Sigmoid colon (tissue), 7 donors: ENCODE data around the gene VEPH1. TPM values are rescaled to one million over a fixed set of nuclear protein-coding genes. Genes with fewer than 3 reads are reported as not detected.

Experiments used
- DNase-seq: peaks from one replicate; pipeline ENCODE4 v3.0.0-alpha.2; 2019
- H3K27ac ChIP-seq, 4 donors: fragments of 200-600 bp; sonication (generic); one replicate each; pipeline ENCODE4 v1.5.1; 2016 to 2019; ENCODE audit warnings: mild to moderate bottlenecking in 1 of 4
- H3K27me3 ChIP-seq, 3 donors: fragments of 200-600 bp; sonication (generic); one replicate each; pipeline ENCODE4 v1.5.1; 2019; ENCODE audit warnings: mild to moderate bottlenecking in 1 of 3
- H3K36me3 ChIP-seq, 4 donors: fragments of 200-600 bp; sonication (generic); one replicate each; pipeline ENCODE4 v1.5.1; 2016 to 2019
- H3K4me1 ChIP-seq, 4 donors: fragments of 200-600 bp; sonication (generic); one replicate each; pipeline ENCODE4 v1.5.1; 2017 to 2019
- H3K4me3 ChIP-seq, 4 donors: fragments of 200-600 bp; sonication (generic); one replicate each; pipeline ENCODE4 v1.5.1; 2017 to 2019; ENCODE audit warnings: mild to moderate bottlenecking in 2 of 4, moderate library complexity in 1 of 4
- H3K9me3 ChIP-seq, 4 donors: fragments of 200-600 bp in 3 of 4; sonication (generic) in 3 of 4; one replicate each; pipeline versions ENCODE4 v1.5.1 to v1.6.1; 2013 to 2019
- EP300 ChIP-seq, 4 donors: sonication (generic); formaldehyde crosslinking; IDR thresholded peaks; one replicate each; pipeline ENCODE4 v1.6.1; 2017; ENCODE audit warnings: antibody characterized with exemption in 4 of 4
- POLR2A ChIP-seq, 2 donors: fragments of 450-650 bp; IDR thresholded peaks; one replicate each; pipeline ENCODE4 v1.6.1; 2016; ENCODE audit warnings: antibody characterized with exemption in 2 of 2, mild to moderate bottlenecking in 2 of 2, moderate library complexity in 2 of 2
- POLR2AphosphoS5 ChIP-seq, 4 donors: sonication (generic); formaldehyde crosslinking; IDR thresholded peaks; one replicate each; pipeline ENCODE4 v1.6.1; 2017; ENCODE audit warnings: antibody characterized with exemption in 4 of 4
- WGBS, 2 donors: extraction: QIAGEN DNeasy Blood & Tissue Kit; methylation state at CpG; one replicate each; pipeline ENCODE4 v1.1.7; 2013; 5-methylcytosine and 5-hydroxymethylcytosine counted together
- intact Hi-C: fragments of 100-400 bp; cut with DNase I; formaldehyde crosslinking; loops from one replicate; pipeline ENCODE4 v1.15.1; 2023
- polyA plus RNA-seq, 3 donors: library from polyadenylated mRNA; stranded (reverse); fragments of 200-250 nt; gene quantifications; one replicate each; pipeline ENCODE4 v1.2.3, GENCODE V29; 2013
- total RNA-seq, 4 donors: library from RNA; depleted of rRNA; stranded (reverse); fragments of >200 nt; gene quantifications; one replicate each; pipeline ENCODE4 v1.1.0, GENCODE V29; 2016
- TF ChIP-seq, protein P1 (sequence below), 4 experiments: fragments of 450-650 bp in 3 of 4; fragments of 200-600 bp in 1 of 4; IDR thresholded peaks; one replicate each; pipeline ENCODE4 v1.5.1; 2016 to 2019; ENCODE audit warnings: antibody characterized with exemption in 4 of 4, mild to moderate bottlenecking in 3 of 4, moderate library complexity in 2 of 4
- donor health status: healthy with polysubstance abuse.
- donor health status: Bipolar disorder and iron deficiency.
- donor health status: healthy.

The VEPH1 gene
- total and polyA plus RNA-seq, 7 donors, result 0.14 to 1.8 (median 0.87) TPM; not detected in 1

DNA sequence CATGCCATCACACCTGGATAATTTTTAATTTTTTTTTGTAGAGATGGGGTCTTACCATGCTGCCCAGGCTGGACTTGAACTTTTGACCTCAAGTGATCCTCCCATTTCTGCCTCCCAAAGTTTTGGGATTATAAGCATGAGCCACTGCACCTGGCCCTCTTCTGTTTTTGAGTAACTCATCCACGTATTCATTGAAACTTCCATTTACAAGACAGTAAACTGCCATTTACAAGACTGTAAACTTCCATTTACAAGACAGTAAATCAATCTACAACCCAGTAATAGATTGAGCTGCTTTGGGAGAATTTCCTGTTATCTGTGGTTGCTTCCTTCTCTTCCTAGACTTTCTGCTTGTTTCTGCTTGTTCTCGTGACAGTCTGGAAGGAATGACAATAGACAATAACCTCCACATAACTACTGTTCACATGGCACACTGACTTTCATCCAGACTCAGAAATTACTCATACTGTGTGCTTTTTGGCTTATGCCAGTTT is 228.5 kb downstream of the VEPH1 start:
- intact Hi-C loops, result no loop called here
- H3K4me1 ChIP-seq, result no peaks in the 10 kb centered on the region
- no peaks in the 10 kb centered on the region for H3K36me3 ChIP-seq
- 7 to 56% methylated on average over 2 of the region's 2 CpGs for WGBS, 2 donors
- H3K4me3 ChIP-seq, result no peak overlapping the region
- H3K27me3 ChIP-seq, result no peaks in the 10 kb centered on the region
- no peak for DNase-seq
- H3K27ac ChIP-seq, result no peak overlapping the region
- TF ChIP-seq POLR2A (IDR thresholded peaks at IDR 0.05), result no peak
- TF ChIP-seq EP300 (IDR thresholded peaks at IDR 0.05), result no peak
- TF ChIP-seq, protein P1, sequence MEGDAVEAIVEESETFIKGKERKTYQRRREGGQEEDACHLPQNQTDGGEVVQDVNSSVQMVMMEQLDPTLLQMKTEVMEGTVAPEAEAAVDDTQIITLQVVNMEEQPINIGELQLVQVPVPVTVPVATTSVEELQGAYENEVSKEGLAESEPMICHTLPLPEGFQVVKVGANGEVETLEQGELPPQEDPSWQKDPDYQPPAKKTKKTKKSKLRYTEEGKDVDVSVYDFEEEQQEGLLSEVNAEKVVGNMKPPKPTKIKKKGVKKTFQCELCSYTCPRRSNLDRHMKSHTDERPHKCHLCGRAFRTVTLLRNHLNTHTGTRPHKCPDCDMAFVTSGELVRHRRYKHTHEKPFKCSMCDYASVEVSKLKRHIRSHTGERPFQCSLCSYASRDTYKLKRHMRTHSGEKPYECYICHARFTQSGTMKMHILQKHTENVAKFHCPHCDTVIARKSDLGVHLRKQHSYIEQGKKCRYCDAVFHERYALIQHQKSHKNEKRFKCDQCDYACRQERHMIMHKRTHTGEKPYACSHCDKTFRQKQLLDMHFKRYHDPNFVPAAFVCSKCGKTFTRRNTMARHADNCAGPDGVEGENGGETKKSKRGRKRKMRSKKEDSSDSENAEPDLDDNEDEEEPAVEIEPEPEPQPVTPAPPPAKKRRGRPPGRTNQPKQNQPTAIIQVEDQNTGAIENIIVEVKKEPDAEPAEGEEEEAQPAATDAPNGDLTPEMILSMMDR (IDR thresholded peaks at IDR 0.05), result no peak
- TF ChIP-seq POLR2AphosphoS5 (IDR thresholded peaks at IDR 0.05), result no peak
- H3K9me3 ChIP-seq, result no peaks in the 10 kb centered on the region

DNA sequence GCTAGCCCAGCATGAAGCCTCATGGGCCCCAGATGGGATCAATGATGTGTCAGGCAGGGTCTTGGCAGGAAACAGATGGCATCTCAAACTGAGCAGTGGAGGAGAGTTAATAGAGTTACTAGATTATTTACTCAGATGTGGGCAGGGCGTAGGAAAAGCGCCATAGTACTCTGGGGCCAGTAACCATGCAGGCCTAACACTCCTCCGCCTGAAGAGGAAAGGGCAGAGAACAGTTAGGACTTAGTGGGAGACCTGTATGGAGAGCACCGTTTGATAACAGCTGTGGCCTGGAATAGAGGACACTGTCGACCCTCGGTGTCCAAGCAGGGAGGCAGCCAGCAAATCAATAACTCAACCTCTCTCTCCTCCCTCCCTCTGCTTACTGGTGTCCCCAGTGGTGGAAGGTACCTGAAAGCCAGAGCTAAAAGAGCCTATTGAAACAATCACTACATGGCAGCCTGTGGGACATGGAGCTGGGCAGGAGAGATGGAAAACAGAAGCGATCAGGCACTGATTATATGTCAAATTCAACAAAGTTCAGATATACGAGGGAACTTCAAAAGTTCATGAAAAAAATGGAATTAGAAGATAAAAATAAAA is 231.8 kb downstream of the VEPH1 start:
- WGBS, 2 donors, result 89 to 91% methylated on average over 8 of the region's 8 CpGs

DNA sequence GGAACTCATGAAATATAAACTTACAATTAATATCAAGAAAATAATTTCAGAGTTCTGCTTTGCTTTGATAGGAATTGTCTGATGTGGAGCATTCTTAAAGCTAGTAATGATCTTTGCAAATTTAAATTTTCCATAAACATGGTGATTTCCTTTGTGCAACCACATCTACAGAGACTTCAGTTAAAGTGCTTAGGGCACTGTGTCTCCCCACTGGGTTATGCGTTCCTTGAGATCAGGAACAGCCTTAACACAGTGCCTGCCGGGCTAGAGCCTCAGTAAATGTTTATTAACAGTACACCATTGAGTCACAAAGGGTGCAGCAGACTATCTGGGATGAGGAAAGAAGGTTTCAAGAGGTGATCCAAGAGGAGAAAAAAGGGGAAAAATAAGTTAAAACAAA is 235.2 kb downstream of the VEPH1 start:
- no peaks in the 10 kb centered on the region for H3K9me3 ChIP-seq
- no peak overlapping the region for H3K27ac ChIP-seq
- WGBS, 2 donors, result 87 to 90% methylated on average over 2 of the region's 2 CpGs
- intact Hi-C loops, result no loop called here
- TF ChIP-seq POLR2AphosphoS5 (IDR thresholded peaks at IDR 0.05) (no peak), EP300 (IDR thresholded peaks at IDR 0.05) (no peak), POLR2A (IDR thresholded peaks at IDR 0.05) (no peak)
- TF ChIP-seq, protein P1 (IDR thresholded peaks at IDR 0.05), result no peak
- no peak overlapping the region for H3K4me3 ChIP-seq
- no peak for DNase-seq
- H3K27me3 ChIP-seq, result no peaks in the 10 kb centered on the region
- no peaks in the 10 kb centered on the region for H3K36me3 ChIP-seq
- H3K4me1 ChIP-seq, result peaks cover 0 to 9% (median 0%) of the 10 kb centered on the region in 4 donors

More for the DNA sequence above, 231.8 kb downstream of the VEPH1 start:
- TF ChIP-seq, protein P1 (IDR thresholded peaks at IDR 0.05), result no peak
- TF ChIP-seq EP300 (IDR thresholded peaks at IDR 0.05) (no peak), POLR2A (IDR thresholded peaks at IDR 0.05) (no peak), POLR2AphosphoS5 (IDR thresholded peaks at IDR 0.05) (no peak)
- no peaks in the 10 kb centered on the region for H3K9me3 ChIP-seq
- no peaks in the 10 kb centered on the region for H3K36me3 ChIP-seq
- H3K27ac ChIP-seq, result no peak overlapping the region
- no peaks in the 10 kb centered on the region for H3K4me1 ChIP-seq
- intact Hi-C loops, result no loop called here
- no peak overlapping the region for H3K4me3 ChIP-seq
- H3K27me3 ChIP-seq, result no peaks in the 10 kb centered on the region
- no peak for DNase-seq

DNA sequence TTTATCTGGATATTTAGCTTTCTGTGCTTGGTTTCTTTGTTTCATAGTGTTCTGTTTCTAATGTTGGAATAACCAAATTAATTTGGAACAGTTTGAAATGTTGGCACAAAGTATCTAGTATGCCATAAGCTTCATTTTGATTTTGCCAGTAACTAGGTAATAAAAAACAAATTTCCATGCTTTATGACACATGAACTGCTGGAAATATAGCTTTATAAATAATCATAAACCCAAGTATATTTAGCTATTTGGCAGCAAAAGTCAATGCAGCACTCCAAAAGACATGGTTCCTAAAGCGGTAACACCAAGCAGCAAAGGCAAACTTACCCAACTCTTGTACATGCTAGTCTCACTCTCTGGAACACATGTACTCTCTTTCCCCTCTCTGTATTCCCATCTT is 237.3 kb downstream of the VEPH1 start:
- no peak overlapping the region for H3K27ac ChIP-seq
- DNase-seq, result no peak
- TF ChIP-seq POLR2AphosphoS5 (IDR thresholded peaks at IDR 0.05) (no peak), POLR2A (IDR thresholded peaks at IDR 0.05) (no peak), EP300 (IDR thresholded peaks at IDR 0.05) (no peak)
- TF ChIP-seq, protein P1 (IDR thresholded peaks at IDR 0.05), result no peak
- H3K4me3 ChIP-seq, result no peak overlapping the region
- WGBS, 2 donors, result 56 to 90% methylated on average over 1 of the region's 1 CpG
- H3K27me3 ChIP-seq, result no peaks in the 10 kb centered on the region
- no peaks in the 10 kb centered on the region for H3K9me3 ChIP-seq
- peaks cover 0 to 9% (median 0%) of the 10 kb centered on the region in 4 donors for H3K4me1 ChIP-seq
- intact Hi-C loops, result no loop called here
- no peaks in the 10 kb centered on the region for H3K36me3 ChIP-seq

- H3K4me3 ChIP-seq, result no peak overlapping the region
- intact Hi-C loops, result no loop called here
- peaks cover 0 to 9% (median 0%) of the 10 kb centered on the region in 4 donors for H3K4me1 ChIP-seq
- no peak for DNase-seq
- H3K27ac ChIP-seq, result no peak overlapping the region
- no peaks in the 10 kb centered on the region for H3K27me3 ChIP-seq
- 87 to 92% methylated on average over 1 of the region's 1 CpG for WGBS, 2 donors
- H3K9me3 ChIP-seq, result no peaks in the 10 kb centered on the region
- TF ChIP-seq EP300 (IDR thresholded peaks at IDR 0.05) (no peak), POLR2A (IDR thresholded peaks at IDR 0.05) (no peak), POLR2AphosphoS5 (IDR thresholded peaks at IDR 0.05) (no peak)
- TF ChIP-seq, protein P1 (IDR thresholded peaks at IDR 0.05), result no peak
- H3K36me3 ChIP-seq, result no peaks in the 10 kb centered on the region
Measured at GRCh38 chr3:157263027-157263426, 240.2 kb downstream of the VEPH1 start.
